Activated T-cell treated with anti-CD3 and anti-CD28 coated beads for 4 hours (primary cell): ENCODE measurements around the gene METTL14.

ENCODE experiments used
- DNase-seq: peaks from one replicate; pipeline ENCODE4 v3.0.0-alpha.2; 2020

Gene METTL14

DNA sequence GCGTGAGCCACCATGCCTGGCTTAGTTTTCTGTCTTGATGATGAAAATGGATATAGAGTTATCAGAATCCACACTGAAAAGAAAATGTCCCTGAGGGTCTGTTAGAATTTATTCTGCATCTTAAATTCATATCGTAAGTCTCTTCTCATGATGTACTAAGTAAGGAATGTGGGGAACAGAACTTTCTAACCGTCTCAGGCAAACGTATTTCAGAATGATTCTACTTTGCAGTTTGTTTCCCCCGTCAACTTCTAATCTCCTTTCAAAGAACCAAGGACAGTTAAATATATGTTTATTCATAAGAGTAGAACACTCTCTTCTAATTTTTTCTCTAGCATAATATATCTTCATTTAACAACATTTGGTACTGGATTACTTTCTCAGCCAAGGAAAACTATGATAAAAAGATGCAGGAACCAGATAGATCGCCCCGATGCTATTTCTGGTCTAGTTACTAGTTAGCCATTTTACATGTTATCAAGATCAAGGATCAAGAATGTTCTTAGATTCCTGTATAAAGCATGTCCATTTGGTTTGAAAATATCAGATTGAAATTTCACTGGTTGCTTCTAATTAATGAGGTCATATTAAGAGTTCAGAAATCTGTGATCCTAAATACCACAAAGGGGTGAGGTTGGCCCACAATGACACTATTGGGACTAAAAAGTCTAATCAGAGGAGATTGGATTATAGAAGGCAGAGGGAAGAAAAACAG is 49.5 kb downstream of the METTL14 start:
- no peak for DNase-seq

DNA sequence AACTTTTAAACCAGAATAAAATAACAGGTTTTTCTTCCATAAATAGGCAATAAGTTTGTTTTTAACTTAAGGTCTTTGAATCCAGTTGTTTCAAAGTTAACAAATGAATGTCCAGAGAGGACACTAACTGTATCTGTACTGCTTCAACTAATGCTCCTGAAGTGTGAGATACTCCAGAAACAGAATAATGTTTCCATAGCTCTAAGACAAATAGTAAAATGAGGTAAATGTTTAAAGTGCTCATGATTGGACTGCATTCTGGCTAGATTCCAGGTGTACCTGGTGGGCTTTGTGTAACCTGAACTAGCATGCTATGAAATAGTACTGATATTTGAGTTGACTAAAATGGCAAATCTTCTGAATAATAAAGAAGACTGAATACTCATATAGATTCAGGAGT is 51.7 kb downstream of the METTL14 start:
- no peak for DNase-seq

DNA sequence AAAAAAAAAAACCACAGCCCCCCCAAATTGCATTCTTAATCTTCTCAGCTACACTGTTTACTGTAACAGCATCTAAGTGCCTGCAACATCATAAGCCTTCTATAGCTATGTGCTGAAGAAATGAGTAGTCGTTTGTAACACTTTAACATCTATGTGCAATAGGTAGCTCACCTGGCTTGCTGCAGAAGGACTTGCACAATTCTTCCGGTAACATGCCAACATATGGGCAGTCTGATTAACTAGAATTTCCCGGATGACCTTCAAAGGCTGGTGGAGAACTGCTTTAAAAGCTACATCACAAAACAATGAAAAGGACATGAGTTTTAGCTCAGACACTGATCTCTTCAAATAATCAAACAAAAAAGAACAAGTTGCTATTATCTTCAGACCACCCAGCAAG is 52.9 kb downstream of the METTL14 start:
- DNase-seq, result no peak

DNA sequence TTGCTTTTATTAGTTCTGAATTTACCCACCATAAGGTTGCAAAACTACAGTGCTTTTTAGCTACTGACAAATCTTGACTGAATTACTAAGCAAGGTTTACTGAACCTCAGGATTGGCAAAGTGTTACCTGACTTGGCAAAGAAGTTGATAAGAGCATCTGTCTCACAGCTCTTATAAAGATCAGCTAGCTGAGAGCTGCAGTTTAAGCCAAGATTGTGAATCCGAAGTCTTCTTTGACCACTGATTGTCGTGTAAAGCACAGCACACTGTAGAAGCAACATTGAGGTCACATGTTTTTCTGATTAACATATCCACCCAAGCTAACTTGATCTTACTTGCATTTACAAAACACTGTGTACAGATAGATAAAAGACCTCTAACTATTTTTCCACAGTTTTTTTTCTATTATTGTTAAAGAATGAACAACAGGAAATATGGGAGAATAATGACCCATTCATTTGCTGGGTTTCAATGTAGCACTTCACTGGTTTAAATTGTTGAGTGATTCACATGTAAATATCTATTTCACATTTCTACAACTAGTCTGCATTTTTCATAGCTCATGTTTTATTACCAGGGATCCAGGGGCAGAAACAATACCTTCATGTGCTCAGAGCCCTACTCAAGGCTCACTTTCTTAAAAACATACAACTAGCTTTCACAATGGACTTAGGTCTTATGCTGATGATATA is 54.0 kb downstream of the METTL14 start:
- DNase-seq, result no peak

DNA sequence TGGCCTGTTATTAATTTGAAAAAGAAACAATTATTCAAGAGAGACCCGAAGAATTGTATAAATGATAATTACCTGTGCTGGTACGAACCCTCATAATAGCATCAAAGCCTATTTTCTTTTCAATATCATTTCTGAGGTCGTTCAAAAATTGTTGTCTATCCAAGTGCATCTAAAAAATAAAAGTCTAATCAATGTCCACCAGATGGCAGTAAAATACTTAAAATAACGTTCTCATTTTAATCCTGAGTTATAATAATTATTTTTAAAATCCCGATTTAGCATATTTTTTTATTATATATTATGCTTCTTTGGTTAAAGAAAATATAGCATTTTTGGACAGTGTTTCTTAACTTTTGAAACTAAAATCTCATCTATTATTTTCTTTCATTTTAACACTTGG is 55.7 kb downstream of the METTL14 start:
- DNase-seq, result no peak

DNA sequence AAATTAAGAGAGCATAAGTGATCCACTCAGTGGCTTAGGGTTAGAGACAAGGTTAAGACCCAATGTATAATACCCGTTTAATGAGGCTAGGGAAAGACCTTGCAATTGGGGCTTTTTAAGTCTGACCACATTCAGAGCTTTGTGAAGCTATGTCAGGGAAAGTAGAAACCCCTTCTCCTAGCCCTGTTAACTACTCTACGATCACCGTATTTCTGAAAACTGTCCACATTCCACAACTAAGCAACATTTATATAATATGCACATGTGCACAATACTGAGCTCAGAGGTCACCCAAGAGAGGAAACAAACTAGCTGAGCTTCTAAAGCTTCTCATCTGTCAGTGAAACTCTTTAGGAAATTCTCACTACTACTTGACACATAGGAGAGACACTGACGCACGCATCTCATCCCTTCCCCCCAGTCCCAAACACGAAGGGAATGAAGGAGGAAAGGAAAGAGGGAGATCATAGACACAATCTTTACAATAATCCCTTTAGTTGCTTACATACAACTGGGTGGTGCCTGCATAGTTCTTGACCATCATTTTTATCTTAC is 56.2 kb downstream of the METTL14 start:
- DNase-seq, result no peak

DNA sequence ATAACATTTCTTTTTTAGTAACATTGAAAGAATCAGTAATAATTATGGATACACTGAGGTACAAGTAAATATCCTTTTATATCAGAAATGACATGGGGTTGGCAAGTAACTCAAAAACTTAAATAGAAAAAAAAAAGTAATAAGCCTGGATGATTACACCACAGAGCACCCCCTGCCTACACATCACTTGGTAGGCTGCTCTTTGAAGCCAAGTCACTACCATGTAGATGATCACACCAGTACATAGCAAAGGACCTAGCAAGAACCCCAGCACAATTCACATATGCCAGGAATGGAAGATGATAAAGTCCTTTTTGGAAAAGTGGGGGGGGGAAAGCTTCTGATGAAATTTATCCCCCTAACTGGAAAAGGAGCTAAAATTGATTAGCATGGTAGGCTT is 56.9 kb downstream of the METTL14 start:
- DNase-seq, result no peak

DNA sequence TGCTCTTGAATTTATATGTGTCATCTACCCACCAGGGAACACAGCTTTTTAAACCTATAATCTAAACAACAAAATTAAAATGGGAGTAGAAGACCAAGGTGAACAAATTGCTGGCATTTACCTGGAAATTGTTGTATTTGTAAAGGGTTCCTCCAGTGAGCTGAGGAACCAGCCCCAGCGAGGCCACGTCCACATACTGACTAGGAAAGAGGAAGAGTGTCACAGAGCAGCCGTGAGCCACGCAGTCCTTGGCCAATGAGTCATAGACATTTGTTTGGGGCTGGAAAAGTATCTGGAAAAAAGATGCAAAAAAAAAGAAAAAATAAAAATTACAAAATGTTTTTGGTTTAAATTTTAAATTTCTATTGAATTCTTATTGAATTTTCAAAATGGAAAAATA is 58.7 kb downstream of the METTL14 start:
- no peak for DNase-seq

DNA sequence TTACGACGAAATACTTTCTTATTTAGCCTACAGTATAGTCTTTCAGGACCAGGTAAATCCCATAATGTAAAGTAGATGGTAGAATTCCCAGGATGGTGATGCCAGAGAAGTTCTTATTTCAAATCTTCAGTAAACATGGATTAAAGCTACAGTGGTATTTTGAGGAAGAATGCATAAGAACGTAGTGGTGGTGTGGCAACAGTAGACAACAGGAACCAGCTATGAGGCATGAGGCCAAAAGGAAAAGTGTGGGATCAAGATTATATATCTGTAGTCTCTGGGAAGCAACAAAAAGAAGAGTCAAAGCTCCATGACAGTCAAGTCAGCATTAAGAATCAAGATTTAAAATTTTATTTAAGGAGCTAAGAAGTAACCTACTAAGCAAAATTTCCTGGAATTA is 60.2 kb downstream of the METTL14 start:
- no peak for DNase-seq

DNA sequence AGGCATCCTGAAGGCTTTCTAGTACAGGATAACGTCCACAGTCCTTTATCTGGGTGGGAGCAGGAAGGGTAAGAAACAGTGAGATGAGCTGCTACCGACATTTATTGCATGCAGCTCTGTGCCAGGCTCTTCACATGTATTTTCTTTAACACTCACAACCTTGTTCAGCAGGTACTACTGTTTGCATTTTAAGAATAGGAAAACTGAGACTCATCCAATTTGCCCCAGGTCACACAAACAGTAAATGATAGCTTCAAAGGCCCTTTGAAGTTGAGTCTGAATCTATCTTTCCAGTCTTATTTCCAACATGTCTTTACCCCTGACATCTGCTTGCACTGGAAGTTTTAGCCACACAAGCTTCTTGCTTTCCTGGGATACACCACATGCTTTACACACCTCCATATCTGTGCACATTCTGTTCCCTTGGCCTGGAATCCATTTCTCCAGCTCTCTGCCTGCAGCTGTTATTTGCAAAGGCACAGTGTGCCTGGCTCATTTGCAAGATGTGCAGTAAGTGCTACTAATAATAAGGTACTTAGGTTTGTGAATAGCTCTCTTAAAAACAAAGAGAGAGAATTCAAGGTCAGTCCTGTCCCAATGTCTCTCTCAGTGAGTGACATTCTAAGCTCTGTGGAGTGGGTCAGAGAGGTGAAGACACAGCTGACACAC is 61.2 kb downstream of the METTL14 start:
- DNase-seq, result no peak

DNA sequence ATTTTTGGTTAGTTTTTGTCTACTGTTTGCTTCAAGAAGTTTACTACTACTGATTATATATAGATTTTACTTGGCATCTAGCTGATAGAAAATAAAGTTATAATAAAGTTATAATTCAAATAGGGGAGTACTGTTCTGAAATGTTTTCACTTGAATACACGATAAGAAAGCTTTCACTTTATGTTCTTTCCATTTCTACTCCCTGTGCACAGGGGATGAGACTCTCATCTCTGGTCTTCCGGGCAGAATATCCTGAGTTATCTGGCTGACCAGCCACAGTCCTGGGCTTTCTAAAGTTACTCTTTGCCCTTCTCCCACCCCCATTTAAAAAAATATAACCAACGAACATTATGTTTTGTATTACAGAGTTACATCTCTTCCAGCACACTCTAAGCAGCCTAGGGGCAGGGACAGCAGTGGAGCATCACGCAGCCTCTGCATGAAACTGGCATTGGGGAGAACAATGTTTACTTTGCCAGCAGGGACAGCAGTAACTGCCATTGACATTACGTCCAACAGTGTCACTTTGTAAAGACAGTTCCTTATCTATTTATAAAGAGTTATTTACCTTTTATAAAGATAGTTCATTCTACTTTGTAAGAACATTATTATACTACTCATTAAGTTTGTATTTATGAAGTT is 64.3 kb downstream of the METTL14 start:
- no peak for DNase-seq

DNA sequence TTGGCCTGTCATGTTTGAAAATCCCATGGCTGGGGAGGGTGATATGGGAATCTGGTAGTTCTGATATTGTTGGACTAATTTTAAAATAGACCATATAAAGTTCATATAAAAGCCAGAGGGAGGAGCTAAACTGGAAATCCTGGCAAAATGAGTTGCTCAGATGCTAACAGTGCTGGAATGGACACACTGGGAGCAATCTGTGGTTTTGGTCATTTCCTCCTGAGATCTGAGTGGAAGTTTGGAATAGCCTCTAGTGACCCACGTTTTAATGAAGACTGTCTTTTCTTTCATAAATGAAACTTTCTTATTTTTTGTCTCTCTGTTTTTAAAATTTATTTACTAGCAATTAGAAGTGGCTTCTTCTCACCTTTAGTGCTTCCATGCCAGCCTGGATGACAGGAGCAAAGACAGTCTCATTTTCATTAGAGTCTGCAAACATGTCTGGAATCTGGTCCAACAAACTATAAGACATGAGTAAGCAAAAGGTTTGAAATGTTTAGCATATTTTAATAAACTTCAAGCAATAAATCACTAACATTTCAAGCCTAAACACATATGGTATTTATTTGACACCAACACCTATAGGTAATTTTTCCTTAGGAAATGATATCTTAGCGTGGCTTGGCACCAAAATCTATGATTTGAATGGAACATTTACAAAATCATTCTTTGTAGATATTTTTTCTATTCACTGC is 66.6 kb downstream of the METTL14 start:
- no peak for DNase-seq

DNA sequence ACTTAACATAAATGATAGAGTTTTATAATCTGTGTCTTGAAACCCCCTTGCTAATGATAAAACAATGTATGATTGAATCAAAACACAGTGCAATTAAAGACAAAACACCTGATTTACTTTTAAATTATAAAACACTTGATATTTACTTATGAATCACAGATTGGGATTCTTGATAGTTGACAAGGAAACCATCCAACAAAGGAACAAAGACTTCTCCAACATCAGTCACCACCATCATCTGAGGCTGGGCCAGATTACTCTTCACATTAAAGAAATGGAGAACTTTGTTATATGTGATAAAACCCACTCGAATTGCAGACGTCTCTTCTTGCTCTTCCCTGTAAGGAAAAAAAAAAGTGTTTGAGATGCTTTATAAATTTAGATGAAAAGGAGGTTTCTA is 67.4 kb downstream of the METTL14 start:
- DNase-seq, result no peak

DNA sequence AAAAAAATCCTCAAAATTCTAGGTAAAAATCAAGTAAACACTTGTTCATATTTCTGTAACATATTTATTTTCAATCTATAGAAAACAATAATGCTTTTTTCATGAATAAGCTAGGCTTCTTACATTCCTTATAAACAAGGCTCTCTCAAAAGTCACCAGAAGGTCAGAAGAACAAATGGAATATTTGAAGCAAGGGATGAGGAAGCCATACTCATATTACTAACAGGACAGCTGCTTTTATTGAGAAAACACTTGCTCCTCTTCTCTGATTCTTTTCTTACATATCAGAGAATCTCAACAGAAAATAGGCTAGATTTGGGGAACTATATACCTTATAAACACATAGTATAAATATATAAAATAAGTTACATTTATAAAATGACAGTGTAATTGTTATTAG is 67.9 kb downstream of the METTL14 start:
- no peak for DNase-seq

DNA sequence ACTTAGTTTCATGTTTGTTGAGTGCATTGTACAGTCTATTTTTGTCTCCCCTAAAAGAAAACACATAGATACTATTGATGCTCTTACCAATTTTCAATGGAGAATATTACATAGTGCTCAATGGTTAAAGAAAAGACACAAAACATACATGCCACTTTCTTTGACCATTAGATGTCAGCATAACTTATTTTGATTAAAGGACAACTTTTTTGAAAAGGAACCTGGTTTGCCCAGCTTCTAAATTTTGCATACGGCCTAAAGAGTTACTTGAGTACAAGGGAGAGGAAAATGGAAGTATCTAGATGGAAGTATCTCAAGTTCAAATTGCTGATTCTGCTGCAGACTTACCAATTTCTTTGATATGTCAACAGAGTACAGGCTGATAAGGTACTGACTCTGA is 68.5 kb downstream of the METTL14 start:
- DNase-seq, result no peak

DNA sequence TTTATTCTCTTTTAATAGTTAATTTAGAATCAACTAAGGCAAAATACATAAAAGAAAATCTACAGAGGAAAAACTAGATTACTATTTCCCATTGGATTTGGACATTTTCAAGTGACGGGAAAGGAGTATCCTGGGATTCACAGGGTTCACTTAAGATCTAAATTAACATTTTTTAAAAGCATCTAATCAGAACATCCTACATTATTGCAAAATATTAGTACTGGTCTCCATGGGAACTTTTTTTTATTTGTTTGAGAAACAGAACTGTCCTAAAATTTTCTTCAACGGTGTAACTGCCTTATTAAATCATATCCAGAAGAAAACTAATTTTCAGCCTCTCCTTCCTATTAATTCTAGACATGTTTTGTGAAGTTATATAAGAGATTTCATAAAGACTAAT is 69.7 kb downstream of the METTL14 start:
- no peak for DNase-seq

DNA sequence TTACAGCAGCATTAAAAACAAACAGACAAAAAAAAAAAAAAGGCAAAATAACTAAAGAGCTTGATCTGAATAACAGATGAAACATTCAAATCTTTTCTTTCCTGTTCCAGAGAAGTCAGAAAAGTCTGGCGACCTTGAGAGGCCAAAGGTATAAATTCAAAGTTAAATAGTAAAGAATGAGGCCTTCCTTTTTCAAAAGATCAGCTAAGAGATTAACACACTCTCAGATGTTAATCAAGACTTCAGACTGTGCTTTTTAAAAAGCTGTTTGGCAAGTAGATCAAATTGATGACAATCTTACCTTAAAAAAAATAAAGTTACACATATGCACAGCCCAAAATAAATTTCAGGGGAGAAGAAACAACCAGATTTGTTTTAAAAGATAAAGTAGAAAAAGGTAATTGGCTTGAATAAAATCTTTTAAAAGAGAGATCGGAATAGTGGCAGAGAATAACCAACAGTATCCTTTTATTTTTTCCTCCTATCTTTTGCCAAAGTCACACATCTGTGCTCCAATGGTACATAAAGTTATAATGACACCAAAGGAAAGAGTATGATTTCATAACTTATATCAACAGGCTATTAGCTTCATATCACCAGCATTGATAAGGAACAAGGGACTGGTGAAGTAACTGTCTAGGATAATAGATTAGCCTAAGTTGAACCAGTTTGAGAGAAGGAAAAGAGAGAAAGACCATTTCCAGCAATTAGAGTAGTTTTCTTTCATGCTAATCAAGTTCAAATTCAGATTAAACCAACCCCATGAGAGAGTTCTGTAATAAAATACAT is 70.4 kb downstream of the METTL14 start:
- no peak for DNase-seq

DNA sequence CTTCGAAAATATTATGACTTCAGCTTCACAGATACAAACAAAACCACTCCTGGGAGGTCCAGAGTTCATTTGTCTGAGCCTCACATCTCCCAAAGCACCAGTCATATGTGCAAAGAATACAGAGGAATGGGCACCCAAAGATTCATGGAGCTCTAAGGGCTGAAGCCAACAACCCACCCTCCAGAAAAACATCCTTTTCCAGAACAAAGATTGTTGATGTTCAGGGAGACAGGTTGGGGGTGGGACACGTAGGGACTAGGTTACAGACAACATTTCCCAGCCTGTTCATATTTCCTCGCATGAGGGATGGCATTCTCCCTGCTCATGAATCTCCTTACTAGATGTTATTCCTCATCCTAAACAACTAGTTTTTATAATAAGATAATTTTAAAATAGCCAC is 71.2 kb downstream of the METTL14 start:
- DNase-seq, result no peak

DNA sequence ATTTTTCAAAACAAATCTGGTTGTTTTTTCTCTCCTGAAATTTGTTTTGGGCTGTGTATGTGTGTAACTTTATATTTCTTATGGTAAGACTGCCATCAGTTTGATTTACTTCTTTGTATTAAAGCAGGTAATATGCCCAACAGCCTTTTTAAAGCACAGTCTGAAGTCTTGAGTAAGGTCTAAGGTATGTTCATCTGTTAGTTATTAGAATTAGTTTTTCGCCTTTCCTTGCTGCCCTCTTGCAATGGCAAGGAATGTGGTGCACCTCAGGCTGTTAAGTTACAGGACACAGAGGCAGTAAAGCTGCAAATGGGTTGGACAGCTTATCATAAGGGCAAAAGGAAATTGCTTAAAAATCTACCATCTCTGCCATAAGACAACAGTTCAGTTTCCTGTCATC is 71.8 kb downstream of the METTL14 start:
- DNase-seq, result no peak

DNA sequence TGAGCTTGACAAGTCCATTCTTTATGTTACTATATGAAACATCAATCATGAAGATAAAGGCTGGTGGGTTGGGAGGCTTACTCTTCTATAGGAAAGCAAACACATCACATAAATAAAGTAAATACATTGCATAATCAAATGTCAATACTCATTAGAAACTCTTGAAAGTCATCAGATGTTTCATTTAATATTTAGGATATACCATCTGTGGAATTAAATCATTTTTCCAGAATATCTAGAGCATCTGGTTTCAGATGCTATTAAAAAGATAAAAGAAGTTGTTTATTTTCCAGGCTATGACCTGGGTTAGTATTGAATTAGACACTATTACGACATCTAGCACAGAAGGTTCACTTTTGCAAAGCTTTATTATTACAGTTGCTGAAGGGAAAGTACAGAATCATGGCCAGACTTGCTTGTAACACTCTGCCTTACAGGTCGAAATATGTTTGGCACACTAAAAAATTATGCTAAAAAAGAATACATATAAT is 72.6 kb downstream of the METTL14 start:
- DNase-seq, result no peak

DNA sequence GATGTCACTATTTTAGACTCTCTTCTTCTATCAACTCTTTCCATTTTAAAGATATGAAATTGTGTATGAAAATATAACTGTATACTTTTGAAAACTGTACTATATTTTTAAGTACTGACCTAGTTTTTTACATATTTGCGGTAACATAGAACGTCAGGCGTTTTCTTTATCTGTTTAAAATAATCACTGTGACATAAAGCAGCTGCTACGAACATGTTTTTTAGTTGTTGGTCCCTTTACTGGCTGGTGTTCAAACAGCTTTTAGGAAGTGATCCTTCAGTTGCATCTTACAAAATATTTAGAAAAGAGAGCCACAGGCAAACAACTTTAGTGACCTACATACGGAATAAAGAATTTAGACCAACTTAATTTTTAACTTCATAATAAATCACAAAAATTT is 73.1 kb downstream of the METTL14 start:
- no peak for DNase-seq

DNA sequence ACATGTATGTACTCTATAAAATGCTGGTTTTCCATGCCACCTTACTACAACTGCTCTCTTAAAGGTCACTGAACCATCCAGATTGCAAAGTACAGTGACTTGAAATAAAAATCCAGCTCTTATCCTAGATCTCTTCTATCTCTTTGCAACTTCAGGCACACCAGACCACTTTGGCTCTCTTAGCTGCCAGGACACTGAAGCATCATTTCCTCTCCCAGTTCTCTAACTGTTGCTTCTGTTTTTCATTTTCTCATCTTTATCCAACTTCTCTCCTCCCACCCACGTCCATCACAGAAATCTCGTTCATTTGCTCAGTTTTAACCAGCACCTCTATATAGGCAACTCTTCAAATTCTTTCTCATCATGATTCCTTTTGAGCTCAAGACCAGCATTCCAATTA is 74.3 kb downstream of the METTL14 start:
- no peak for DNase-seq
